ENCODE results near the gene CHST9.

DNA sequence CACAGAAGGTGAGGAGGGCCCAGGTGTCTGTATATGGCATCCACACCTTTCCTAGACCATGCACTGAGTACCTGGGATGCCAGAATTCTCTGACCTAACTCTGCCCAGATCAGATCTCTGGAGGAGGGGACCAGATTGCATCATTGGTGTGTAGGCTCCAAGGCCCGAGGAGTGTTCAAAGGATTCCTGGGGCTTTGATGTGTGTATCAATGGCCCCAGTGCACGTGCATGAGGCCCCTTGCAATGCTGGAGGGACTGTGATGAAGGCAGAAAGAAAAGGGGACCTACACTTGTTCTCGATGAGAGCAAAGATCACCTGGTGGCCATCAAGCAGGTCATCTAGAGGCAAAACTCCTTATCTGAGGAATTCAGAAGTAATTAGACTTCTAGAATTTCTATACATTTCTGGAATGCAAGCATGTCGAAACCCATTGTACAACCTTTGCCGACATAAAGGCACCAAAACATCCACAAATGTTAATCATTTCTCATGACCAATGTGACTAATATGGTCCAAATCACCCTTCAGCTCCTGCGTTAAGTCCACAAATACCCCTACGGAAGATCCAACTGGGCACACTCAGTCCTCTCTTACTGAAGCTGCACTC lies 123.5 kb downstream of the CHST9 start:
- TF ChIP-seq POLR2AphosphoS5 (IDR thresholded peaks at IDR 0.05) (no peak), POLR2A (IDR thresholded peaks at IDR 0.05) (no peak)
- TF ChIP-seq, protein P1, sequence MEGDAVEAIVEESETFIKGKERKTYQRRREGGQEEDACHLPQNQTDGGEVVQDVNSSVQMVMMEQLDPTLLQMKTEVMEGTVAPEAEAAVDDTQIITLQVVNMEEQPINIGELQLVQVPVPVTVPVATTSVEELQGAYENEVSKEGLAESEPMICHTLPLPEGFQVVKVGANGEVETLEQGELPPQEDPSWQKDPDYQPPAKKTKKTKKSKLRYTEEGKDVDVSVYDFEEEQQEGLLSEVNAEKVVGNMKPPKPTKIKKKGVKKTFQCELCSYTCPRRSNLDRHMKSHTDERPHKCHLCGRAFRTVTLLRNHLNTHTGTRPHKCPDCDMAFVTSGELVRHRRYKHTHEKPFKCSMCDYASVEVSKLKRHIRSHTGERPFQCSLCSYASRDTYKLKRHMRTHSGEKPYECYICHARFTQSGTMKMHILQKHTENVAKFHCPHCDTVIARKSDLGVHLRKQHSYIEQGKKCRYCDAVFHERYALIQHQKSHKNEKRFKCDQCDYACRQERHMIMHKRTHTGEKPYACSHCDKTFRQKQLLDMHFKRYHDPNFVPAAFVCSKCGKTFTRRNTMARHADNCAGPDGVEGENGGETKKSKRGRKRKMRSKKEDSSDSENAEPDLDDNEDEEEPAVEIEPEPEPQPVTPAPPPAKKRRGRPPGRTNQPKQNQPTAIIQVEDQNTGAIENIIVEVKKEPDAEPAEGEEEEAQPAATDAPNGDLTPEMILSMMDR (IDR thresholded peaks at IDR 0.05 in 8 of 11, conservative IDR thresholded peaks at IDR 0.05 in 3 of 11) = no peak
